Stimulated activated naive CD8-positive, alpha-beta T cell treated with anti-CD3 and anti-CD28 coated beads, Interleukin-15, Interleukin-2, amounts not matched to agents 100 U/mL and 50 U/mL, for 24 hours (primary cell): ENCODE results near the gene FGD4.
"Not testable (repeated sequence)": the region's sequence is repeated elsewhere in the genome, so short reads cannot be mapped to it uniquely, and the experiment has no call there.

Experiments used
- ATAC-seq: fragments of 150-1000 bp; cut with Tn5 transposase; one replicate; pipeline ENCODE4 v1.10.0; 2021
- DNase-seq: peaks from one replicate; pipeline ENCODE4 v3.0.0; 2021

FGD4 gene

DNA sequence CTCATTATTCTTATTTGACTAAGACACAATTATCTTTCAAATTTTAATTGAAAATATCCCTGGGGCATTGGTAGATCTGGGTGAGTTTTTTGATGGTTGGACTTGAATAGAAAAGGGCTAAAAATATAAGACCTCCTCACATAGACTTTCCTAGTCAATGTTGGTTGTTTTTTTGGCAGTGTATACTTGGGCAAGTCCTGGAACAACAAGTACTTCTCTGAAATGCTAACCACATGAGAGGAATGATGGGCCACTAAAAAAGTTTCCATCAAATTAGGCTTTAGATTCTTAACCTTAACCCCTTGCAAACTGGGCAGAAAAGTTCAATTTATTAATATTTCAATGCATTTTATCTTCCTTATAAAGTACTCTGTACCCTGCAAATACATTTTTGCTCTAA lies 97.6 kb downstream of the FGD4 start:
- ATAC-seq (no peak), DNase-seq (no peak)

DNA sequence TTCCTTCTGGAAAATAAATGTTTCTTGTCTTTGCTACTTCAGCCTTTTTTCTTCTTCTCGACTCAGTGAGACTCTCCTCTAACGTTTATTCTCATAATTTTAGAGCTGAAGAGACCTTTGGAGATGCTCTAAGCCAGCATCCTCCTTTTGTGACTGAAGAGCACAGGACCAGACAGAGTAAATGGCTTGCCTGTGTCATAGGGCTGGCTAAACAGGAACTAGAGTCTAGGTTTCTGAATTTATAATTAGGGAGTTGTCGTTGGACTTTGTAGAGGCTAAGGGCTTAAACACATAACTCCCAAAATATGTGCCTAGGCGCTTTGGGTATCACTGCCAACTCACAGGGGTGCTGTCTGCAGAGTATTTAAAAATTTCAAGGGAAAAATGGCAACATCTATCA lies 98.5 kb downstream of the FGD4 start:
- ATAC-seq = no peak
- DNase-seq = no peak

DNA sequence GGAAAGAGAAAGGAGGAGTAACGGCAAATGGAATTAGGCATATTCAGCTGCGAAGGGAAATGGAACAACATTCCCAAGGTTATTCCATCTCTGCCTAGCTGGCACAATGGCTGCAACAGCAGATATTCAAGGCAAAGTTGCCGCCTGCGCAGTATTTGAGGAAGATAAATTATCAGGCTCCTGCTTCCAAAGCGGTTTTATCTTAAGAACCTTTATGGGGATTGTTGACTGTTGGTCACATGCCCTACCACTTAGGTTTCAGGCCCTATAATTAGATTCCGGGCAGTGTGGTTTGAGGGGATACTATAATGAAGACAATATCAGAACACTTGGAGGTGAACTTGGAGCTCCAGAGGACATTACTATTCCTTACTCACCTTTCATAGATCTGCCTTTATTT lies 99.7 kb downstream of the FGD4 start:
- no peak for DNase-seq
- no peak for ATAC-seq

DNA sequence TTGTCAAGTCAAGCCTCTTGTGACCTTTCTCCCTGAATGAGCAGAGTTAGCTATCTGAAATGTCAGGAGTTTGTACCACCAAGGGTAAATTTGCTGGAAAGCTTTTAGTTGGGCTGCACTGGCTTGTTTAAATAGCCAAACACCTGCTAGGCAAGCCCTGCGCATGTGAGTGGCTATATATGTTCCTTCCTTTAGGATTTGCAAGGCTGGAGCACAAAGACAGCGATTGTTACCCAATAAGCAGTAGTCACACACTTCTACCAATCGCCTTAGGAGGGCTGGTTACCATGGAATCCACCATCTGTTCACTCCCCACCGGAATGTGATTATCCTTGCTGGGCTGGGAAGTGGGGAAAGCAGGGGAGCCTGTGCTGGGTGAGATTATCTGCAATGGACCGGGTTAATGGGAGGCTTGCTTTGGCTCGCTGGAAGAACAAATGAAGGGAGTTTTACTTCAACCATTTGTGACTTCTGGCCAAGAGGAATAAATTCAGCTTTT lies 102.5 kb downstream of the FGD4 start:
- ATAC-seq (no peak), DNase-seq (no peak)

DNA sequence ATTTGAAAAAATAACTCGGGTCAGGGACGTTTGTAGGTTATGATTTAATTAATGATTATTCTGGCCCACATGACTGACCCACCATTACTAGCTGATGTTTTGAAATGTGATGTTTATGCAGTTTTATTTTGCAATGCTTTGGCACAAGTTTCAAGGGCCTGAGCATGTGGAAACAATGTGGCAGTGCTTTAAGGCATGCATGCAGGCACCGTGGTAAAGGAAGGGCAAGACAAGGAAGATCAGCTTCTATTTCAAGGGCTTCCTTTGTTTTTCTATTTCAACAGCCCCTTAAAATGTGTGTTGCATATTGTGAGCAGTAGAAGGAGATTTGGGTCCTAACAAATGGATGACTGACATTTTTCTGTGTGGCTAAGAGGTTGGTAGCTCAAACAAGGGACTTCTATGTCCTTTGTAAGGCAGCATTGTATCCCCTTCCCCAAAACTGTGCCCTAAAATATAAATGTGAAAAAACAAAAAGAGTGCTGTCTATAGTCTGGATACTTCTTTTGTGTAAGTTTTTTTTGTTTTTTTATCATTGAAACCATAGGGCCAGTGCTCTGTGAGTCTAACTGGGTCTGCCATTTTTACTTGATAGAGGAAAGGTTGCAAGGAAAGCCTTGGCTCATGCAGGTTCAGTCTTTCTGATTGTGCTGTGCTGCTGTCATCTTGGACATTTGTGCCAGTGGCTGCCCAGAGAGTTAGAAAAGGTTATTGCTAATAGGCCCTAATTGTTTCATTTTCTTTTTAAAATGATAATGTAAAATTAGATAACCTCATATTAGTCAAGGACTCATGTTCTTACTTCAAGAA lies 103.5 kb downstream of the FGD4 start:
- DNase-seq (no peak), ATAC-seq (no peak)

DNA sequence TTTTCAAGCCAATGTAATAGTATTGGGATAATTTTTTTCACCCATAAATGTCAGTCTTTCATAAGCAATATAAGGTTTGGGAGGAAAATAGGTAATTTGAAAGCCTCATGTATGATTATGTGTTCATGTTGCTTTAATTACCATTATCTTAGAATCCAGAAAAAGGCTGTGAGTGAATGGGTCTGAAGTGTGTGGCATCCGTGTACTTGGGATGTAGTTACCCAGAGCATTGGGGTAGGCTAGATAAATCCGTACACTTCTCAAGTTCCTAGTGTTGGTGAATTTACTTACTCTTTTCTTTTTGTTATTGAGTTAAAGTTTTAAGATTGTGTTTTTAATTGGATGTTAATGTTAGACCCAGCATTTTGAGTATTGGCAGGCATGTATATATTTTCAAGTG lies 104.4 kb downstream of the FGD4 start:
- DNase-seq = no peak
- ATAC-seq = no peak

DNA sequence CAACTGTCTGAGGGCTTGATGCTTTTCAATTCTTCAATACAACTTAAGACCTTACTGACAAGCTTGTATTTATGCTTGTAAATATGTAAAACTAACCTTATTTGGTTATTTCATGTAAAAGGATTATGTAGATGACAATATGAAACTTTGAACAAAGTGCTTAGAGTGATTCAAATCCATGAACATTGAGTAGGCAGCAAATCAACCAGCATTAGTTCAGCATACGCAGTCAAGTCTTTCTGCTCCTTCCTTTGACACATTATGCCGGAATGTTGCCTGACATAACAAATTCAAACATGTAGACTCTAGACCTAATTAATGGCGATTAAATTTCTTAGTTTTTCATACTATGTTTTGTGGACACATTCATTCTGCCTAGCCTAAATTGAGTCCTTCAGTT lies 105.2 kb downstream of the FGD4 start:
- no peak for ATAC-seq
- DNase-seq = no peak

DNA sequence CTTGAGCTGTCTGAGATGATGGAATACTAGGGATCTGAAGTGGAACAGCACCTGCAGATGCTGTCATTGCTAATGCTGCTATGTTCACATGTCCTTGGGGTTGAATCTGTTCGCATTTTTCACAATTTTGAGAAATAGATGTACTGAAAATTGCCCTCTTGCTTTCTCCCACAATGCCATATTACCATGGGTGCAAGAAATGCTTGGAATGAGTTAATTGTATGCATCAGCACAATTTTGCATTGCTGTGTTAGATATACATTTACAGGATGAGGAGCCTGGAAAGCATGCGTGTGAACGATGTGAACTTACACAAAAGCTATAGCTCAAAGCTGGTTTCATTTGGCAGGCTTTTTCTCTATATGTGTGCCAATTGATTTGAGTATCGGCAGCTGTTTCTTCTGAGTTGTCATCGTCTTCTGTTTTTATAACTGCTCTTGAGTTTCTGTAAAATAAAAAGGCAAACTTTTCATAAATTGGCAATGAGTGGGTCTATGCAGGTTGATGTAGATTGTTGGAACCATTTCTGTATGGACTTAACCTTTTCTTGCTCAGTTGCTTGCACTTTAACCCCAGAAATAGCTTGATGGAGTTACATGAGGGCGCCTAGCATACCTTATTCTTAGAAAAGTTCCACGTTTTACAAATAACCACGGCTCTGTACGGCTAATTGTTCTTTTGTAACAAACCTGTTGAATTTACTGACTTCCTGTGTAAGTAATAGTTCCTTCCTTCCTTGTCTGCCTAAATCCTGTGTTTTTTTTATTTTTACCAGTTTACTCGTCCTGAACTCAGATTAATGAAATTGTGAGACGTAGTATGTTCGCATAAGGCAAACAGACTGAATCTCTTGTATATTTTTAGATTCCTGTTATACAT lies 105.9 kb downstream of the FGD4 start:
- ATAC-seq = no peak

DNA sequence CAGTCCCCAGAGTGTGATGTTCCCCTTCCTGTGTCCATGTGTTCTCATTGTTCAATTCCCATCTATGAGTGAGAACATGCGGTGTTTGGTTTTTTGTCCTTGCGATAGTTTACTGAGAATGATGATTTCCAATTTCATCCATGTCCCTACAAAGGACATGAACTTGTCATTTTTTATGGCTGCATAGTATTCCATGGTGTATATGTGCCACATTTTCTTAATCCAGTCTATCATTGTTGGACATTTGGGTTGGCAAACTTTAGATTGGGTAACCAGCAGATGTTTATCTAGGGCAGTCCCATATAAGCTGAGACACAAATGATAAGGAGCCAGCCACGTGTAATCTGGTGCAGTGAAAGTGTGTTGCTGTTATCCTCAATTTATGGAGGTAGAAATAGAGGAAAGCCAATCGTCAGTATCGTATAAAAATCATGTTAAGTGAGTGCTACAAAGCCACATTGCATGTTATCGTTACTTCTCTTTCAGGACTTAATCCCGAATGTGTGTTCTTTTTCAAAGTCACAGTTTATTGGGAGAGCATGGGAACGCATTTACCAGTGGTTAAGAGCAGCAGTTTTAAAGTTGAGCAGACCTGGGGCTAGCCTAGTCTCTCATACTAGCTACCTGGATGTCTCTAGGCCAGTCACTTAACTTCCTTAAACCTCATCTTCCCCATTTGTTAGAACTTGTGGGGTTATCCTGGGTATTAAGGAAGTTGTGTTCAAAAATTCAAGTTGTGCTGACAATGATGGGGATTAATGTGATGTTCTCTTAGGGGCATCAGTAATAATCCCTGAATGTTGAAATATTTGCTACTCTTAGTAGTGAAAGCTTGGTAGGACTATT lies 108.0 kb downstream of the FGD4 start:
- ATAC-seq, DNase-seq: not testable (repeated sequence)

More for the DNA sequence above, 105.9 kb downstream of the FGD4 start:
- no peak for DNase-seq

DNA sequence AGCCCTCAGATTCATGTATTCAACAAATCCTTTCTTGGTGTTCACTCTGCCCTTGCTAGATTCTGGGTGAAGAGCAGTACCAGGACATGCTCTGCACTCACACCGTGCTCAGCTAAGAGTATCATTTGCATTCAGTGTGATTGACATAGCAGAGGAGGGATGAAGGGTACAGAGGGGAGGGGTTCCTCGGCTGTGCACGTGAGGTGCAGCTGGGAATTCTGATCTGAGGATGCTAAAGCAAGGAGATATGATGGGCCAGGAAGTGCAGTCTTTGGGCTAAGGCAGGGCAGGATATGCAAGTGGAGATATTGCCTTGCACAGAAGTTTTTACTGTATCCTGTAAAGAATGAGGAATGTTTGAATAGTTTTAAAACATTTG lies 108.6 kb downstream of the FGD4 start:
- ATAC-seq (no peak), DNase-seq (no peak)

DNA sequence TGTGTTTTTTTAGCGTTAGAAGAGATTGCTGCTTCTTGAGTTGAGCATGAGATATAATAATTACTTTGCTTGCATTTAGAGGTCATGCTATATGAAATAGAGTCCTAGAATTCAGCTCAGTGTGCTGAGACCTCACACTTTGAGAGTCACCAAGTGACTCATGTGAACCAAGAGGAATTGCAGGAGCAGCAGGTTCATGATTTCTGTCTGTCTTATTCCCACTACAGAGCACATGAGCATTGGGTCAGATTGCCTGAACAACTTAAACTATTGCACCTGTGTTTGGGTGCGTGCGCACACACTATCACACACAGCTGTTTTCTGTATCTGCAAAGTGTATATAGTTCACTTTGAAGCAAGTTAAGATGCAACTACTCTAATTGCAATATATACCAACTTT lies 109.3 kb downstream of the FGD4 start:
- DNase-seq = no peak
- ATAC-seq = no peak

DNA sequence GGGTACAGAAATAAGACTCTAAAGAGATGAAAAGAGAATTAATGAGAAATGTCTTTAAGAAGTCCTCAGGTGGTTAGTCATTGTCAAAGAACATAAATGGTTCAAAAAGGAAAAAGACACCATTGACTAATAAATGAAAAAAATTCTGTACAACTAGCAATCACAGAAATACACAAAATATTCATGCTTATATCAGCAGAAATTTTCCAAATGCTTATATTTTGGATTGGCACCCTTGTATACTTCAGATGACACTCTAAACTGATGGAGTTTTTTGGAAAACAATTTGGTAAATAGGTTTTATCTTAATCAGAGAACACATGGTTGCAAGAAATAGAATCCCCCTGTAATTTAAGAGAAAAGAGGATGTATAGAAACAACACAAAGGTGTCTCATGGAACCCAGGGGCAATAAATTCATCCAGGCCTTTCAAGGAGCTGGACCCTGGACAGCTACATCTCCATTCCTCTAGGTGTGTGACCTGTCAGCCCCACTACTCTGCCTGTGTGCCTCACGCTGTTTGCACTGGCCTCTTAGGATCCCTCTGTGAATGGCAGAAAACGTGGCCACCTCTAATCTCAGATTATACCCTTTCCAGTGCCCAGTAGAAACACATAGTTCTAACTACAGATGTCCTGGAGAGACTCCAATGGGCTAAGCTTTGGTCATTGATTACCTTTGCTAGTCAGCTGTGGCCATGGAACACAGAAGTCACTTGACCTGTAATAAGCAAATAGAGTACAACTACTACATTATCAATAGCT lies 110.2 kb downstream of the FGD4 start:
- ATAC-seq (no peak), DNase-seq (no peak)

DNA sequence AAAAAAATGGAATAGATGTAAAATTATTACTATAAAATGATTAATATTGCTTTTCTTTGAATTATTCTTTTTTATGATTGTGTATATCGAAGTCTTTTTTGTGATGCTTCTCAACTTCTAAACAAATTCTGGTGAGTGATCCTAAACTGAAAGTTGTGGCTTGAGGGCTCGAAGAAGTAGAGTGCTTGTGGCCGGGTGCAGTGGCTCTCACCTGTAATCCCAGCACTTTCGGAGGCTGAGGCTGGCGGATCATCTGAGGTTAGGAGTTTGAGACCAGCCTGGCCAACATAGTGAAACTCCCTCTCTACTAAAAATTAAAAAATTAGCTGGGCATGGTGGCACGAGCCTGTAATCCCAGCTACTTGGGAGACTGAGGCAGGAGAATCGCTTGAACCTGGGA lies 112.6 kb downstream of the FGD4 start:
- not testable (repeated sequence) for DNase-seq, ATAC-seq

DNA sequence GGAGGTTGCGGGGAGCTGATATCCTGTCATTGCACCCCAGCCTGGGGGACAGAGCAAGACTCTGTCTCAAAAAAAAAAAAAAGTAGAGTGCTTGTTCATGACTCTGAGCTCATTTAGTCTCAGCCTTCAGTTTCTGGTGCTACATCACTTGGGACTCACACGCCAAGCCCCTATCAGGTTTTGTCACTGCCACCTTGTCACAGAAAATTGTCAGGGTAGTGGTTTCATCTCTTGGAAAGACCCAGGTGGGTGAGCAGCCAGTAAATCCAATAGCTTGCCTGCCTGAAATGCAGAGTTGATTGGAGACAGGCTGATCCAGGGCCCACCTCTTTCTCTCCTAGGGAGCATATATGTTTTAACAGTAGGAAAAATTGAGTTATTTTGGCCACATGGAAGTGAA lies 113.0 kb downstream of the FGD4 start:
- DNase-seq (no peak), ATAC-seq (no peak)

DNA sequence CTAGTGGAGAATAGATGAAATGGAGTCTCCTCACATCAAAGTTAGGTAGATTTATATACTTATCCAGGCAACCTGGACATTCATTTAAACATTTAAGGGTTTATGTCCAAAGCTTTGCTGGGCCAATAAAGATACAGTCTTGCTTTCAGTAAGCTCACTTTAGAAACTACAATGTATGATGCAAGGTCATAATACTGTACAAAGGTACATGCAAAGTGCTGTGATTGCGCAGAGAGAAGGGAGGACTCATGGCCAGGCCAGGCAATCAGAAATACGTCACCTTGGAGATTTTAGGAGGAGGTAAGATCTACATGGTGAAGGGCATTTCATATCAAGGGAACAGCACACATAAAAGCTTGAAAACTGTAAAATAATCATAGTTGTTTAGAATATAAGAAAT lies 113.6 kb downstream of the FGD4 start:
- ATAC-seq (no peak), DNase-seq (no peak)

DNA sequence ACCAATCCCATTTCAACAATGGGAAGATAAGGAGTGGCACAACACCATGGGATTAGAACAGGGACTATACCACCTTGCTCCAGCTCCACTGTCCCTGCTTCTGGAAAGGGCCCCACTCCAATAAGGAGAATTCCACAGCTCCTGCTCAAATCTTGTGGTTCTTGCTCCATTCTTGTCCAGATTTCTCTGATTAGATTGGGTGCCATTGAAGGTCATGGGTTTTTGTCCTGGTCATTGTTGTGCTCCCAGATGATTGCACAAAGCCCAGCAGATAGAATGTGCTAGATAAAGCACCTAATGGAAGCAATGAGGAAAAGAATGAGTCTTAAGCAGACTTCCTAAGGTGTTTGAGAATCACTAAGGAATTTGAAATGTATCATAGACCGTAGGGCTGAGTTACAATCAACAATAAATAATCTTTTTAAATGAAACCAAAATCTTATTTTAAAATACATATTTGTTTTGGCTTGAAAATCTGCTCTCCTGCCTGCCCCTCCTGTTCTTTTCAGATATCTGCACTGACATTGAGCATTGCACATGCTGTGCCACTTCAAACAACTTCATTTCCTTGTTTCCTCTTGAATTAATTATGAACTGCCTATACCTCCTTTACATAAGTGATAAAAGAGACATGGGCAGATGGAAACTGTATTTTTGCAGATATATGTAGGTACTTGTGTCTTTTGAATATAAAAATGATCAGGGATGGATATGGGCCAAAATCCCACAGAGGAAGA lies 115.9 kb downstream of the FGD4 start:
- ATAC-seq (no peak), DNase-seq (no peak)

DNA sequence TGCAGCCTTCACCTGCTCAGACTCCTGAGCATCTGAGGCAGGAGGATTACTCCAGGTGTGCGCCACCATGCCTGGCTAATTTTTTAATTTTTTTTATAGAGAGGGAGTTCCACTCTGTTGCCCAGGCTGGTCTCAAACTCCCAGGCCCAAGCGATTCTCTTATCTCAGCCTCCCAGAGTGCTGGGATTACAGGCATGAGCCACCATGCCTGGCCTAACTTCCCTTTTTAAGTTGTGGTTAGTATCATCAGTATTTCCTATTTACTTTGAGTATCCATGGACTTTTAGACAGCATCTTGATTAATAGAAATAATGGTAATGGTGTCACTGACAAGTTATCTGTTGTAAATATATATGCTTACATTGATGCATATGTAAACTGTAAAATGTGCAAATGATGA lies 116.9 kb downstream of the FGD4 start:
- ATAC-seq = no peak
- no peak for DNase-seq

DNA sequence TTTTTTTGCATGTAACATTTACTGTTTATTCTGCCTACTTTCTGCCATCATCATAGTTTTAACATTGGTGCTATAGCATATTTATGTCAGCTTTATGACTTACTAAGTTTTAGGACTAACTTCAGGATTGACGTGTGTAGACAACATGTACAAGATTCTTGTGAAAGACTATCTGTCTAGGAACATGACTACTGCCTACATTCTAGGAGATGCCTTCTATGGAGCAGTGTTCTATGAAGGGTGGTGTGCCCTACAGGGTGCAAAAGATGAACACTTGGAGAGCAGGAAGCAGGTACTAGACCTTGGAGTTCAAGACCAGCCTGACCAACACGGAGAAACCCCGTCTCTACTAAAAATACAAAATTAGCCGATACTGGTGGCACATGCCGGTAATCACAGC lies 118.6 kb downstream of the FGD4 start:
- no peak for ATAC-seq
- no peak for DNase-seq

DNA sequence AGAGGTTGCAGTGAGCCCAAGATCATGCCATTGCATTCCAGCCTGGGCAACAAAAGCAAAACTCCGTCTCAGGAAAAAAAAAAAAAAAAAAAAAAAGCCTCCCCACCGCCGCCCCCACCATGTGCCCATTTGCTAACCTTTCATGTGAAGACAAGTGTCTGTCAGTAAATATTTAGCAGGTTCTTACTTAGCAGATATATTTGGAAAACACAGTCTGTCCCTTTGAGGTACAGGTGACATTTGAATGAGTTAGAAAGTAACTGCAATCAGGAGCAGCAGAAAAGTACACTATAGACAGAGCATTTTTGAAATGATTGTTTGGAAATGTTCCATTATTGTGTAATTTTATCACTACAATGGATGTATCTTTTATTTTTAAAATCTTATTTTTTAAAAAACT lies 119.7 kb downstream of the FGD4 start:
- ATAC-seq (no peak), DNase-seq (no peak)

DNA sequence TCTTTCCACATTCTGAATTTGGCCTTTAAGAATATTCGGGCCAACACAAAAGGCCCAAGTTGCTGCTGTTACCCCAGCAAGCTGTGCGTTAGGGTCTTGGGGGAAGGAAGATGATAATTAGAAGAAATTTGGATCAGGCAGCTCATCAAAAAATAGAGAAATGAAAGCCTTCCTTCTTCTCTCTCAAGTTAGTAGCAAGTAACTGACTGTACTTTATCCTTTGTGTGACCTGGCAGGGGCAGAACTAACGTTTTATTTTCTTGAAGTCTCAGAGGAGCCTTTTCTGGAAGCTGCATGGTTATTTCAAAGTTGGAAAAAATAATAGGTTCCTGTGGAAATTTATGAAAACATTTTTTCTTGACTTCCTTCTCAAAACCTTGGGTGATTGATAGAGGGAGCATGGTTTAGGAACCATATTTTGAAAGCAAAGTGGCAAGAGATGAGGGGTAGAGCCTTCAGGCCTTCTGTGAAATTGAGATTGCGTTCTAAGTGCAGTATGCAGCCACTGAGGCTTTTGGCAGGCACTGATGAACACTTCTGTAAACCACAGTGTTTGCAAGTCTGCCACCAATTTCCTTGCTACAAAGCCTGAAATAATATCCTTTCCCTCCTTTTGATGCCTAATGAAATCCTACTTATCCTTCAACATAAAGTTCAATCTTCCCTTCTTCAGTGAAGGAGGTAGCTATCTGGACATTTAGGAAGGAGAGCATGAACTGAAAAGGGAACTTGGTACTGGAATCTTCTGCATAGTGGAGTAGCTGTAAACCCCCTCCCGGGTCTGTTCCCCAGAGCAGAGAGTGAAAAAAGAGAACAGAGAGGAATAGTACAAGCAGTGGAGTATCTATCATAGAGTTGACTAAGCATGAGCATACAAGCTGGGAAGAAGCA lies 123.2 kb downstream of the FGD4 start:
- ATAC-seq = no peak
- no peak for DNase-seq
